Ureter (tissue), 1 donor: ENCODE data around the gene AGXT. TPM values are rescaled to one million over a fixed set of nuclear protein-coding genes. Genes with fewer than 3 reads are reported as not detected.
A peak's percentile ranks its signal among the peaks of the same experiment; 100 is the strongest.
"Not testable (repeated sequence)": the region's sequence is repeated elsewhere in the genome, so short reads cannot be mapped to it uniquely, and the experiment has no call there.

Source experiments
- DNase-seq: peaks from one replicate; pipeline ENCODE4 v3.0.0-alpha.2; 2020; ENCODE audit warnings: low spot score
- total RNA-seq: library from RNA; stranded (reverse); gene quantifications from one replicate; pipeline ENCODE4 v1.2.4, GENCODE V29; 2023
- donor health status: DM: yes; HTN: yes; CAD: no.

The AGXT gene
- total RNA-seq, 1 donor from 2014 or later, result 0.31 TPM

DNA sequence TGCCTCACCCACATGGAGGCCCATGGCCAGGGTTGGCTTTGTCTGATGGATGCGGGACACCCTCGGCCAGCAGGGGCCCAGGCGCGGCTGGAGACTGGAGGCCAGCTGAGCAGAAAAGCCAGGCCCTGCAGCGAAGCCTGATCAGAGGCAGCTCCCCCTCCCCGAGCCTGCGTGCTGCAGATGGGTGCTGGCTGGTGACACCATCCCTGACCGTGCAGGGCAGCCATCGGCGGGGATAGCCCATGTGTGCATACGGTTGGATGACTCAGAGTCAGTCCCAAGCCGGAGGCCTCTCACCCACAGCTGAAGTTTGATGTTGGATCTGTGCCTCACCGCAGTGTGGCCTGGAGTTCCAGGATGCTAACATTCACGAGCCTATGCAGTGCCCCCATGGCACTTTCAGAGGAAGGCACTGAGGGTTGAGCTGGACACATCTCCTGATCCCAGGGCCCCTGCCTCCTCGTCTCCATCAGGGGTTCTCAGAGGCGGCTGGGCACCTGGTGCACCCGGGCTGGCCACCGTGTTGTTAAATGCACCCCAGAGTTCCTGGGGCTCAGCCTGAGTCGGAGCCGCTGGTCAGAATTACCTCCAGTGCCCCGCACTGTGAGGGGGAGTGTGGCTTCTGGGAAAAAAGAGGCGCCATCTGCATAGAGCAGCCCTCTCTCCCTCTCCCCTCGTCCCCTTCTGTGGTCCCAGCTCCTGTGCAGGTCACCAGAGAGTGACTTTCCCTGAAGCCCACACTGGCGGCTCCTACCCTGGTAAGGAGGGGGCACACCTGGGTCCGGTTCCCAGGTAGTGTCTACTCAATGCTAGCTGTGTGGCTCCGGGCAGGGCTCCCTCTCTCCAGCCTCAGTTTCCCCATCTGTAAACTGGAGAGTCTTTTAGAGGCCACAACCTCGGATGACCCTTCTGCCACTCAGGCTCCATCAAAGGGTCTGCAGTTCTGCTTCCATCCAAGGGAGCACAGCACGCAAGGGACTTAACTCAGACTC is 29.2 kb upstream of the AGXT start:
- peak; percentile 41 for DNase-seq

DNA sequence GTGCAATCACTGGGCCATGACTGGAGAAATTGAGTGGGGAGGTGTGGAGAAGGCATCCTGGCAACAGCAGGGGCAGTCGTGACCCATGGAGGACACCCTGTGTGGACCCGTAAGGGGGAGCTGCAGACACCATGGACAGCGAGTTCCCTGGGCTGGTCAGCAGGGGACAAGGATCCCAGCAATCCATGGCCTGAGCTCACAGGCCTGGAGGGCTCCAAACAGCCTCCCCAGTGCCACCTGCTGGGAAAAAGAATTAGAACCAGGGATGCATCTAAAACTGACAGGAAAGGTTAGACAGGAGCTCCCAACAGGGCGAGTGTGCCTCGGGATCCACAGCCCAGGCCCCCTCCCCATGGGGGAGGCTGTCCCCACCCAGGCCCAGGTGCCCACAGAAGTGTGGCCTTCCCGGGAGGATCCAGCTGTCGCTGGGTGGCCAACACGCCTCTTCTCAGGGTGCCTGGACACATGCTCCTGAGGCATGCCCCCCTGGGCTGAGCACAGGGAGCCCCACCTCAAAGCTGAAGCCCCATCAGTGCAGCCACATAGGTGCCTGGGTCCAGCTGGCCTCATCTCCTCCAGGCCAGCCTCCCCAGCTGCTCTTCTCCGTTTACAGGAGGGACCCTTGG is 28.1 kb upstream of the AGXT start:
- DNase-seq, result peak; percentile 60

DNA sequence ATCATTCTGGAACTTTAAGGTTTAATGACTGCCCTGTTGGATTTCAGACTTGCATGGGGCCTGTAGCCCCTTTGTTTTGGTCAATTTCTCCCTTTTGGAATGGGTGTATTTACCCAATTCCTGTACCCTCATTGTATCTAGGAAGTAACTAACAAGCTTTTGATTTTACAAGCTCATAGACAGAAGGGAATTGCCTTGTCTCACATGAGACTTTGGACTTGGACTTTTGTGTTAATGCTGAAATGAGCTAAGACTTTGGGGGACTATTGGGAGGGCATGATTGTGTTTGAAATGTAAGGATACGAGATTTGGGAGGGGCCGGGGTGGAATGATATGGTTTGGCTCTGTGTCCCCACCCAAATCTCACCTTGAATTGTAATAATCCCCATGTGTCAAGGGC is 22.3 kb upstream of the AGXT start:
- DNase-seq, result not testable (repeated sequence)

DNA sequence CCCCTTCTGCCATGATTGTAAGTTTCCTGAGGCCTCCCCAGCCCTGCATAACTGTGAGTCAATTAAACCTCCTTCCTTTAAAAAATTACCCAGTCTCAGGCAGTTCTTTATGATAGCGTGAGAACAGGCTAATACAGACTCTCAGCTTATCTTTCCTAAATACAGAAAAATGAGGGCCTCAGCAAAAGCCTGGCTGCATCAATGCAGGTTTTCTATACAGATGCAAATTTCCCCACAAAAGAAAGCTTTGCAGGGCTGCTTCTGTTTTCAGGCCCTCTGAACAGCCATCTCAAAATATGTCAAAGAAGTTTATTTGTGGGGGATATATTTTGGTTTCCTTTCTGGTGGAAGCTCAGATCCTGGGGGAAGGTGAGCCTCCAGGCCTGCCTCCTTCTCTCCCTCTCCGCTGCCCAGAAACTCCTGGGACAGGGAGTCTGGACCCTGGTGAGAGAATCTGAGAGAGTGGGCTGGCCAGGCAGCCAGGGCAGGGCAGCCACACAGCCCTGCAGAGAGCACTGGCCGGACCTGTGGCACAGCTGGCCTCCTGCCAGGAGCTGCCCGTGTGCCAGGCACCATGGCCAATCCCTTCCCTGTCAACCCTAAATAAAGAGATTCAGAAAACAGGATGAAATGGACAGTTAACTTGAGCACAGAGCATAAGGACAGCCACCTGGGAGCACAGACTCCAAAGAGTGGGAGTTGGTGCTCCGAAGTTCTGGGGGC is 21.6 kb upstream of the AGXT start:
- DNase-seq, result no peak

GRCh38 chr2:240847817-240848216 is 20.8 kb upstream of the AGXT start:
- no peak for DNase-seq

DNA sequence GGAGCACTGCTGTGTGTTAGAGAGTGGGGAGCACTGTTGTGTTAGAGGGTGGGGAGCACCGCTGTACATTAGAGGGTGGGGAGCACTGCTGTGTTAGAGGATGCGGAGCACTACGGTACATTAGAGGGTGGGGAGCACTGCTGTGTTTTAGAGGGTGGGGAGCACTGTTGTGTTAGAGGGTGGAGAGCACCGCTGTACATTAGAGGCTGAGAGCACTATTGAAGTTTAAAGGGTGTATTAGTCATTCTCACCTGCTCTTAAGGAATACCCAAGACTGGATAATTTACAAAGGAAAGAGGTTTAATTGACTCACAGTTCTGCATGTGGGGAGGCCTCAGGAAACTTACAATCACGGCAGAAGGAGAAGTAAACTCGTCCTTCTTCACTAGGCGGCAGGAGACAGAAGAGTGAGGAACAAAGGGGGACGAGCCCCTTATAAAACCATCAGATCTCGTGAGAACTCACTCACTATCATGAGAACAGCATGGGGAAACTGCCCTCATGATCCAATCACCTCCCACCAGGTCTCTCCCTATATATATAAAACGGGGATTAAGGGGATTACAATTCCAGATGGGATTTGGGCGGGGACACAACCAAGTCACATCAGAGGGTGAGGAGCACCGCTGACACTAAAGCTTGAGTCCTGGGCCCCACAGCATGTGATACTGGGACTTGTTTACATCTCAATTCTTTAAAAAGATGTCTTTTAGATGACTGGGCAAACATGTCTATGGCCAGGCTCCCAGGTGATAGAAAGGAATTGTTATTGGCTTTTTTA is 19.5 kb upstream of the AGXT start:
- no peak for DNase-seq

GRCh38 chr2:240850026-240850425 is 18.6 kb upstream of the AGXT start:
- no peak for DNase-seq

DNA sequence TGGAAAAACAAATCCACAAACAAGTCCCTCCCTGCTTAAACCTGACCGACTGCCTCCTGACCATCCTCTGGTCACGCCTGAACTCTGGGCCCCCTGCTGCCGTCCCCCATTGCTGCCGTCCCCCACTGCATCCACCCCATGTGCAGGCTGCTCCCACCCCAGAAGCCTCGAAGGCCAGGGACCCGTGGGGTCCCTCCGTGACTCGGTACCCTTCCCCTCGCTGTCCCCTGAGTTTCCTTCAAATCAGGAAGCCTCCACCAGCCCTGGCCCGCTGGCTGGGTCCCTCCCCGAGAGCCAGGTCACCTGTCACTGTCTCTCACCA is 17.9 kb upstream of the AGXT start:
- no peak for DNase-seq

- peak; percentile 90 for DNase-seq
Observed at GRCh38 chr2:240851078-240851991, 17.3 kb upstream of the AGXT start.

- DNase-seq, result no peak
Observed at GRCh38 chr2:240852671-240853314, 15.8 kb upstream of the AGXT start.

GRCh38 chr2:240855670-240856069 is 13.0 kb upstream of the AGXT start:
- DNase-seq, result no peak

DNA sequence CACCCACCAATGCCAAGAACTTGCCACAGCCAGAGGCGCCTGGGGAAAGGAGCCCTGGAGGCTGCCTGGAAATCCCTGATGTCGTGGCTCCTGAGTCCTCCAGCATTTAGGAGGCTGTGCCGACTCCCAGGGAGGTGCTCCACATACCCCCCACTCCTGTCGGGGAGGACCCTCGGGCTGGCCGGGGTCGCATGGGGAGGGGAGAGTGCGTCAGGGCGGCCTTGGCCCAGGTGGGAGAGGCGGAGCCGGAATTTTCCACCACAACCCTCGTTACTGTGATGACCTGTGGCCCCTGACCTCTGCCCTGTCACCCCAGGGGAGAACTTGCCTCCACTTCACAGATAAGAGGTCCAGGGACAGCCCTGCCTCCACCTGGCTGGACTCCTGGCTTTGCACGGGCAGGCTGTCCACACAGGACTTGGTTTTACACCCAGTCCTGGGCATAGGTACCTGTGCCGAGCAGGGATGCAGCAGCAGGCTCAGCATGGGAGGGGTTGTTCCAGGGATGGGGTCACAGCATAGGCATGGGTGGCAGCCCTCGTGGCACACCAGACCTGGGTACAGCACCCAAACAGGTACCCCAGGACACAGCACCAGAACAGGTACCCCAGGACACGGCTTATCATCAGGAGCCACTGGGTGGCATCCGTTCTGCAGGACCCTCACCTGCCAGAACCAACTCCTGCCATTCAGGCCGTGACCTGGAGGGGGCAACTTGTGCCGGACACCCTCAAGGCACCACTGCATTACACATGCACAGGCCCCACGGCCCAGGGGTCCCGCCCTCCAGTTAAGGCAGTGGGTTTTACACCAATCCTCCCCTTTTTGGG is 12.3 kb upstream of the AGXT start:
- no peak for DNase-seq

GRCh38 chr2:240857039-240858008 is 11.3 kb upstream of the AGXT start:
- no peak for DNase-seq

DNA sequence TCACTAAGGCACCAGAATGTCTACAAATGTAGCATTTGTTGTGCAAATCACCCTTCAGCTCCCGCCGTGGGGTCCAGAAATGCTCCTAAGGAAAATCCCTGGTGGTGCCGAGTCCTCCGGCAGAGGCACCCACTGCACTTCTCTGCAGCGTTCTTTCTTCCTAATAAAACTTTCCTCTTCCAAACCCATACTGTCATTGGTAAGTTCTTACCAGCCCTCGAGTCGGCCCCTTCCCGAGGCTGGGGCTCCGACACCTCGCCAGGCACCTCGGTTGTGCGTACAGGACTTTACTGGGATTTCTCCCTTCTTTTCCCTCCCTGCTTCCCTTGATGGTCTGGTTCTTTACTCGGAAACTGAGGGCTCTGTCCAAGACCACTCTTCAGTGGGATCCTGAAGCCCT is 10.3 kb upstream of the AGXT start:
- no peak for DNase-seq

DNA sequence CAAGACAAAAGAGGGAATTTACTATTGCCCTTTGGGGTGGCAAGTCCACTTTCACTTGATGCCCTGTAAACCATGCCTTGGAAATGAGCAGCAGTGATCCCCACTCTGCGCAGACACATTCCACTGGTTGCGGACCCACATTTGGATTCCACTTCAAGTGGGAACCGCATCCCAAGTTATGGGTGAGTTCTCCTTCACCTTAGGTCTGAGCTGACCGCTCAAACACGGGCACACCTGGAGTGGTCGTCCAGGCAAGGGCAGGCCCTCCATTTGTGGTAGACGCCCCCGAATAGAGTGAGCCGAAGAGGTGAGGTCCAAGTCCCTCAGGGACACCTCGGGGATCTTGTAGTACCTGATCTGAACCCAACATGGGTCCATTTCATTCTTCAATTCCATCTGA is 9.8 kb upstream of the AGXT start:
- DNase-seq, result no peak

DNA sequence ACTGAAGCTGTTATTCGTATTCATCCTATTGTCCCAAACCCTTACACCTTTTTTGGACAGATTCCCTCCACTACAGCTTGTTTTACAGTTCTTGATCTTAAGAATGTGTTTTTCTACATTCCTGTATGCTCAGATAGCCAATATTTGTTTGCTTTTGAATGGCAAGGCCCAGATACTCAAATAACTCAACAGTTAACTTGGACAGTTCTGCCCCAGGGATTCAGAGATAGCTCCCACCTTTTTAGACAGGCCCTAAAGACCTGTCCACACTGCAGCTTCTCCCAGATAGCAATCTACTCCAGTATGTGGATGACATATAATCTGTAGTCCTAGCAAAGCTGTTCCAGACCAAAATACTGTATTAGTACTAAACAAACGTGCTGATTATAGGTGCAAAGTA is 7.1 kb upstream of the AGXT start:
- no peak for DNase-seq

DNA sequence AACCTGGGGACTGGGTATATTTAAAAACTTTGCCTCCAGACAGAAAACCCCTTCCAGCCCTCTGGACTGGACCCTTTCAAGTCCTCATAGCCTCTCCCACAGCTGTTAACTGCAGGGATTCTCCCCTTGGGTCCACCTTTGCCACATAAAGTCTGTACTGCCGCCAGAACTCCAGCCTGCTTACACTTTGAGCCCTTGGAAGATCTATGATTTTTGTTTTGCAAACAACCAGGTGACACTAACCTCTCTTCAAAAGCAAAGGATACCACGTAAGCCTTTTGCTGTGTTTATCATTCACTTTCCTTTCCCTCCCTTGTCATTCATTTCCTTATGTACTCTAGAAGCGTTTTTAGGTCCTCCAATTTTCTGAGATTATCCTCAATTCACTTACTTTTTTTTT is 4.1 kb upstream of the AGXT start:
- no peak for DNase-seq

GRCh38 chr2:240865391-240865790 is 3.2 kb upstream of the AGXT start:
- no peak for DNase-seq
